GM23338 (cell line): Measurements from ENCODE around the gene PKP2. TPM values are rescaled to one million over a fixed set of nuclear protein-coding genes. Genes with fewer than 3 reads are reported as not detected.

ENCODE experiments used
- ATAC-seq: fragments of 200-7000 bp; cut with Tn5 transposase; 3 replicates; pipeline ENCODE4 v1.9.1; 2020
- DNase-seq: peaks from one replicate; pipeline ENCODE4 v3.0.0-alpha.2; 2015; ENCODE audit warnings: low spot score
- H2AFZ ChIP-seq: fragments of 200-600 bp; sonication (generic); 2 replicates; pipeline ENCODE4 v1.8.0; 2016; ENCODE audit warnings: antibody characterized with exemption, mild to moderate bottlenecking, moderate library complexity
- H3F3A ChIP-seq: fragments of 200-600 bp; sonication (generic); replicated peaks from 2 replicates; pipeline ENCODE4 v1.8.0; 2017; ENCODE audit warnings: antibody characterized with exemption, mixed run types, low read depth
- H3K27ac ChIP-seq: fragments of 200-600 bp; sonication (generic); 2 replicates; pipeline ENCODE4 v1.6.1; 2016; ENCODE audit warnings: low read depth
- H3K27me3 ChIP-seq: fragments of 200-600 bp; sonication (generic); 2 replicates; pipeline ENCODE4 v1.8.0; 2016; ENCODE audit warnings: mild to moderate bottlenecking, mixed run types, moderate library complexity; ENCODE audit not compliant: insufficient read depth
- H3K36me3 ChIP-seq: fragments of 200-600 bp; sonication (generic); 2 replicates; pipeline ENCODE4 v1.8.0; 2016; ENCODE audit warnings: mild to moderate bottlenecking; ENCODE audit not compliant: insufficient read depth
- H3K4me1 ChIP-seq: fragments of 200-600 bp; sonication (generic); 2 replicates; pipeline ENCODE4 v1.8.0; 2016; ENCODE audit warnings: mild to moderate bottlenecking, moderate library complexity; ENCODE audit not compliant: insufficient read depth
- H3K4me2 ChIP-seq: fragments of 200-600 bp; sonication (generic); 2 replicates; pipeline ENCODE4 v1.7.1; 2017; ENCODE audit warnings: mixed run types
- H3K4me3 ChIP-seq: fragments of 200-600 bp; sonication (generic); 2 replicates; pipeline ENCODE4 v1.6.1; 2016; ENCODE audit warnings: mixed run types
- H3K79me2 ChIP-seq: fragments of 200-600 bp; sonication (generic); replicated peaks from 2 replicates; pipeline ENCODE4 v1.8.0; 2017; ENCODE audit warnings: mild to moderate bottlenecking; ENCODE audit not compliant: insufficient read depth
- H3K9me2 ChIP-seq: fragments of 200-600 bp; sonication (generic); 2 replicates; pipeline ENCODE4 v1.8.0; 2017; ENCODE audit not compliant: insufficient read depth
- H4K20me1 ChIP-seq: fragments of 200-600 bp; sonication (generic); replicated peaks from 2 replicates; pipeline ENCODE4 v1.8.0; 2017; ENCODE audit warnings: mild to moderate bottlenecking; ENCODE audit not compliant: insufficient read depth
- H3K27ac Mint-ChIP-seq: 2 replicates; pipeline ENCODE4 v1.8.0; 2020; ENCODE audit warnings: inconsistent platforms, mild to moderate bottlenecking, moderate library complexity, mixed read lengths
- H3K27me3 Mint-ChIP-seq: 3 replicates; pipeline ENCODE4 v1.8.0; 2022; ENCODE audit warnings: low read depth, mild to moderate bottlenecking, moderate library complexity, mixed read lengths, inconsistent platforms; ENCODE audit not compliant: insufficient read depth, poor library complexity
- H3K36me3 Mint-ChIP-seq: 3 replicates; pipeline ENCODE4 v1.8.0; 2021; ENCODE audit warnings: low read depth, mild to moderate bottlenecking, inconsistent platforms, moderate library complexity, mixed read lengths
- H3K4me1 Mint-ChIP-seq: 3 replicates; pipeline ENCODE4 v1.8.0; 2020; ENCODE audit warnings: mild to moderate bottlenecking, inconsistent platforms, mixed read lengths
- H3K4me3 Mint-ChIP-seq: 3 replicates; pipeline ENCODE4 v1.8.0; 2021; ENCODE audit warnings: moderate library complexity, mild to moderate bottlenecking, inconsistent platforms, mixed read lengths
- H3K9me3 Mint-ChIP-seq: 3 replicates; pipeline ENCODE4 v1.8.0; 2020; ENCODE audit warnings: moderate library complexity, mild to moderate bottlenecking, inconsistent platforms, mixed read lengths
- CREB1 ChIP-seq: fragments of 250-450 bp; sonication (Bioruptor Pico); IDR thresholded peaks from 2 replicates; pipeline ENCODE4 v1.5.0; 2020; ENCODE audit warnings: low read depth, mild to moderate bottlenecking, moderate library complexity
- ETS1 ChIP-seq: IDR thresholded peaks from 2 replicates; pipeline ENCODE4 v1.6.1; 2016; ENCODE audit warnings: antibody characterized with exemption
- JUNB ChIP-seq: IDR thresholded peaks from one replicate; pipeline ENCODE4 v1.6.1; 2016; ENCODE audit warnings: antibody characterized with exemption; ENCODE audit not compliant: unreplicated experiment
- NANOG ChIP-seq: IDR thresholded peaks from 2 replicates; pipeline ENCODE4 v1.6.1; 2016; ENCODE audit warnings: antibody characterized with exemption, borderline replicate concordance
- POLR2AphosphoS5 ChIP-seq: IDR thresholded peaks from 2 replicates; pipeline ENCODE4 v1.6.1; 2016; ENCODE audit warnings: antibody characterized with exemption, low read depth
- REST ChIP-seq: IDR thresholded peaks from one replicate; pipeline ENCODE4 v1.6.1; 2018; ENCODE audit warnings: antibody characterized with exemption; ENCODE audit not compliant: unreplicated experiment
- STAT1 ChIP-seq: IDR thresholded peaks from one replicate; pipeline ENCODE4 v1.6.1; 2016; ENCODE audit warnings: antibody characterized with exemption; ENCODE audit not compliant: unreplicated experiment
- ZNF114 ChIP-seq: fragments of 250-450 bp; sonication (Bioruptor Pico); IDR thresholded peaks from 2 replicates; pipeline ENCODE4 v1.5.0; 2020; ENCODE audit warnings: mild to moderate bottlenecking, moderate library complexity
- ZNF331 ChIP-seq: fragments of 250-450 bp; sonication (Bioruptor Pico); IDR thresholded peaks from 2 replicates; pipeline ENCODE4 v1.5.0; 2020; ENCODE audit warnings: low read depth, mild to moderate bottlenecking, moderate library complexity
- ZNF462 ChIP-seq: fragments of 250-450 bp; sonication (Bioruptor Pico); IDR thresholded peaks from 2 replicates; pipeline ENCODE4 v1.5.0; 2020; ENCODE audit warnings: mild to moderate bottlenecking, moderate library complexity
- polyA plus RNA-seq: library from polyadenylated mRNA; unstranded; fragments of >200 nt; fragmentation: Nextera tagmentation; extraction: Ambion mirVana; gene quantifications from 2 replicates; pipeline ENCODE4 v1.2.1, GENCODE V29; 2016
- total RNA-seq: library from RNA; depleted of rRNA; stranded (reverse); fragments of >200 nt; shearing (Covaris generic); gene quantifications from 2 replicates; pipeline ENCODE4 v1.2.3, GENCODE V29; 2014

PKP2 gene
- total and polyA plus RNA-seq, 2 experiments from 2014 or later, result 24.6 to 47.6 TPM

GRCh38 chr12:32761716-32762115 is 134.9 kb downstream of the PKP2 start (continued):
- no peak for TF ChIP-seq REST
- no peak for TF ChIP-seq CREB1 (CRISPR knock-in tag)
- TF ChIP-seq ETS1, result no peak
- TF ChIP-seq NANOG, result no peak
- no peak for TF ChIP-seq POLR2AphosphoS5

- H3K9me3 Mint-ChIP-seq, result no peaks in the 10 kb centered on the region
- Histone ChIP-seq H4K20me1 (0 out of 2 replicates have a peak, but pooled peaks cover 3% of the 10 kb centered on the region), H3K27me3 (no peaks in the 10 kb centered on the region), H3K36me3 (peaks cover 12% of the 10 kb centered on the region; the same call in 1 of the 2 replicates), H3F3A (no peaks in the 10 kb centered on the region; the same call in 1 of the 2 replicates), H3K4me3 (no peak overlapping the region), H3K27ac (no peak overlapping the region), H3K4me2 (no peak overlapping the region), H2AFZ (no peak overlapping the region), H3K9me2 (no peaks in the 10 kb centered on the region), H3K4me1 (peaks cover 8% of the 10 kb centered on the region), H3K79me2 (peaks cover 24% of the 10 kb centered on the region)
- no peak overlapping the region for H3K4me3 Mint-ChIP-seq
- ATAC-seq (no peak), DNase-seq (no peak)
- peaks cover 13% of the 10 kb centered on the region; the same call in 2 of the 3 replicates for H3K4me1 Mint-ChIP-seq
- no peak overlapping the region for H3K27ac Mint-ChIP-seq
- peaks cover 20% of the 10 kb centered on the region for H3K36me3 Mint-ChIP-seq
- H3K27me3 Mint-ChIP-seq, result no peaks in the 10 kb centered on the region
- TF ChIP-seq ZNF331 (CRISPR knock-in tag), result no peak
- no peak for TF ChIP-seq ZNF114 (CRISPR knock-in tag)
- TF ChIP-seq POLR2AphosphoS5, result no peak
- no peak for TF ChIP-seq STAT1
- TF ChIP-seq ZNF462 (CRISPR knock-in tag), result no peak
- TF ChIP-seq JUNB, result no peak
- no peak for TF ChIP-seq NANOG
- no peak for TF ChIP-seq REST
These were observed 139.4 kb downstream of the PKP2 start for GRCh38 chr12:32757157-32757556.
